ENCODE results near the gene FNDC3B.
A peak's percentile ranks its signal among the peaks of the same experiment; 100 is the strongest.
"Not testable (repeated sequence)": the region's sequence is repeated elsewhere in the genome, so short reads cannot be mapped to it uniquely, and the experiment has no call there.

The FNDC3B gene

DNA sequence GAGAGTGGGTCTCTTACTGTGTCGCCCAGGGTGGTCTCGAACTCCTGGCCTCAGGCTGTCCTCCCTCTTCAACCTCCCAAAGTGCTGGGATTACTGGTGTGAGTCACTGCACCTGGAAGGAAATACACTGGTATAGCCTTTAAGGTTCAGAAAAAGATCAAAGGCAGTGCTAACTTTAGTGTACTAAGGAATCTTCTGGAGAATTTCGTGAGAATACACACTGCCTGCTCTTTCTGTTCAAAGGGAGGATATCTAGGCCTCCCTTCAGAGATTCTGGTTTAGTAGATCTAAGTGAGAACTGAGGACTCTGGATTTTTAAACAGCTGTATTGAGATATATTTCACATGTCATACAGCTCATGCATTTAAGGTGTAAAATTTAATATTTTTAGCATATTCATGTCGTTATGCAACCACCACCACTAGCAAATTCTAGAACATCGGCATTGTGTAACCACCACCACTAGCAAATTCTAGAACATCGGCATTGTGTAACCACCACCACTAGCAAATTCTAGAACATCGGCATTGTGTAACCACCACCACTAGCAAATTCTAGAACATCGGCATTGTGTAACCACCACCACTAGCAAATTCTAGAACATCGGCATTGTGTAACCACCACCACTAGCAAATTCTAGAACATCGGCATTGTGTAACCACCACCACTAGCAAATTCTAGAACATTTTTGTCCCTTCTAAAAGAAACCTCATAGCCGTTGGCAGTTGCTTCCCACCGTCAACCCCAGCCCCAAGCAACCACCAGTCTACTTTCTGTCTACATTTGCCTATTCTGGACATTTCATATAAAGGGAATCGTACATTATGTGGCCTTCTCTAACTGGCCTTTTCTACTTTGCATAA lies 54.4 kb downstream of the FNDC3B start:
- not testable (repeated sequence) for DNase-seq (ENCODE audit: low read depth in 2 of 2)

GRCh38 chr3:172094621-172095557 lies 55.5 kb downstream of the FNDC3B start:
- DNase-seq (ENCODE audit: low read depth in 2 of 2), result peak in 1 of 2 donors; percentile 33

DNA sequence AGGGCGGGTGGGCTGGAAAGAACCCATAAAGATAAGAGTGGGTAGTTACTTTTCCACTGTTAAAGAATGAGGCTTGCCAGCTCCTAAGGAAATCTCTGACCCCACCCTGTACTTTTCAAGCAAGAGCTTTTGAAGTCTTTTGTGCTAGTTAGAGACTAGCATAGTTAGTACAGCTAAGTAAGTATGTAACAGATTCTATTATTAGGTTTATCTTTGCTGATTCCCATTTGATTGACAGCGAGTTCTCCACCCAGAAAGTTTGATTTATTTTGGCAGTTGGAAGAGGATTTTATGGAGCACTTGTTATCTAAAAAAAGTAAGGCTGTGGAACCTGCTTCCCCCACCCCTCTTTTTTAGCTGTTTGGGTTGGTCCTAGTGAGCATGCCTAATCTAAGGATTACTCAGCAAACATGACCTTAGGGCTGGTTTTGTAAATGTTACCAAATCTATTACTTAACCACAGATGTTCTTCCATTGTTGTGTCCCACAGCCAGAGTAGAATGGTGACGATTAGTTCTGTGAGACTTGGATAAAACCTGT lies 57.6 kb downstream of the FNDC3B start:
- DNase-seq (ENCODE audit: low read depth in 2 of 2), result no peak

DNA sequence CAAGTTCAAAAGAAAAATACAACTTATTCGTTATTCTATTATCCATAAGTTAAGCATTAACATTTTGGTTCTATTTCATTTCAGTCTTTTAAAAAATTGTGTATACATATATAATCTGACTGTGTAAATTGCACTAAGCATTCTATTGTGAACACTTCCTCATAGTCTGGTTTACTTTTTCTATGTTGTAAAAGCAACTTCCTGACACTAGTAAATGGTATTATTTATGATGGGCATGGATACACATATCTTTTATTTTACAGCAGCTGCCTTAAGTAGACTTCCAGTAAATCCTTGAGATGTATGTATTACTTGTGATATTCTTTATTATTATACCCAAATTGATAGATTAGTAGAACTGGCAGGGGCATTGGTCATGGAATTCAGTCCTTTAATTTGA lies 58.2 kb downstream of the FNDC3B start:
- no peak for DNase-seq (ENCODE audit: low read depth in 2 of 2)

DNA sequence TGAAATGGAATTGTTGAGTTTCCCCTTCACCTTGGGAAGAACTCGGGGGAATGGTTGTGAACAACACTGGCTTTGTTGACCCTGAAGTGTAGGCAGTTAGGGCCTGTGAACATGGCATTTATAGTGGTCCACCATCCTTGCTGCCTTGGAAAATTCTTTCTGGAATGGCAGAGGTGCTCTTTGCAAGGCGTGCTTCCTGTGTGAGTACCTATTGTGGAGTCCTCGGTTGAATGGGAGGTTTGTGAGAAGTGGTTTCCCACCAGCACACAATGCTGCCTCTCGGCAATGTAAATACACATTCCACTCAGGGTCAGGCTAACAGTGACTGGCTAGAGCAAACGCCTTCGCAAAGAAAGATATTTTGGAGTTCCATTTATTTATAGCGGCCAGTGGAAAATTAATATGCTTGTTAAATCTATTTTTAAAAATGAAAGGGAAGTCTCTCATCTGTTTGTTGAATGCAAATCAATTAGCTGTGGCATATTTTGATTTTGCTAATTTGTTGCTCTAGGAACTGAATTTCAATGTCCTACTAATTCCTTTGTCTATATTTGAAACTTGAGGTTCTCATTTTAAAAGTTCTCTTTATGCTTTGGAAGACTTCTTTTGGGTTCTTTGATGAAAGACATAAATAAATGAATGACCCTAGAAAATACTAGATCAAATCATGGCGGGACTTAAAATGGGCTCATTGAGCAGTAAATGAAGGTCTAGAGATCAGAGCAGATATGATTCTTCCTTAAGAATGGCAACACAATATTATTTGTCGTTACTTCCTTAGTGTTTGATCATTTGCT lies 59.5 kb downstream of the FNDC3B start:
- DNase-seq (ENCODE audit: low read depth in 2 of 2), result no peak

DNA sequence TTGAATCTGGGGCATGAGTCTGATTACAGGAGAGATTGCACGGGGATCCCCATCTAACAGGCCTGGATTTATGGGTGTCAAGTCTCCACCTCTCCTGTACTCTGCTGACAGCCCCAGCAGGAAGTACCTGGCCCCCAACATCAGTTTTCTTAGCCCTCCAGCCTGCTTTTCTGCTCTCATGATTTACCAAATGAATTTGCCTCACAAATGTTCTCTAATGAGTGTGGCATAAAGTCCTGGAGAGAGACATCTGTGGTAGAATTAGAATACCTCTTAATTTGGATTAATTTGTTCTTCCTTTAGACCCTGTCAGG lies 60.1 kb downstream of the FNDC3B start:
- DNase-seq (ENCODE audit: low read depth in 2 of 2), result no peak

DNA sequence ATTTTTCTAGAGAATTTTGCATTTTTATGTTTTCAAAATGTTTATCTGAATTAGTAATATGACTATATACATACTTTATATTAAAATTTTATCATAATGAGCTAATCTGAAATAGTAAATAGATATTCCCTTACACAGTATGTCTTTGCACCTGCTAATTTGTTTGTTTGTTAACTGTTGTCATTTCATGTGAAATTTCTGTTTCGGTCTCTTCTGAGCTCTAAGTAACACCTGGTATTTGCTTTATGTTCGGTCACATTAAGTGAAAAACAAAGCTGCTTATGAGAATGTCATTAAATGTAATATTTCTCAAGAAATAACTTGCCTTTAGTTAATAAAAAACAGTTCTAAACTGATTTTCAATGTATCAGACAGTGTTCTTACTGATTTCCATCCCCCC lies 61.1 kb downstream of the FNDC3B start:
- no peak for DNase-seq (ENCODE audit: low read depth in 2 of 2)

DNA sequence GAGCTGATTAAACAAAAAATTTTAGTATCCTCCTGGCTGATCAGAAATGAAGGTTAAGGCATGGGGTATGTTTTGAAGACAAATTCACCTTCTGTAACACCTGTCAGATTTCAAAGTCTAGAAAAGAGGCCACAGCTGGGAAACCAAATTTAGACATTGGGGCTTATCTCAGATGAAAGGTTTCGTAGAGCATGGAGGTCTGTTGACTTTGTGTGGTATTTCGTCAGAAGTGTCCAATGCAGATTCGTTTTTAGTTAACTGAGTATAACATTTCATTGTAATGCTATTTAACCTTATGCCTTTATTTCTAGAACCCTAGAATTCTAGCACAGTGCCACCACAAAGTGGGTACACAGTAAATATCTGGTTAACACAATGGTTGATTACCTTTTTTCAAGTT lies 61.7 kb downstream of the FNDC3B start:
- DNase-seq (ENCODE audit: low read depth in 2 of 2), result no peak

- DNase-seq (ENCODE audit: low read depth in 2 of 2), result no peak
Observed at GRCh38 chr3:172102123-172102882, 62.9 kb downstream of the FNDC3B start.

- no peak for DNase-seq (ENCODE audit: low read depth in 2 of 2)
Observed at GRCh38 chr3:172102883-172103310, 63.5 kb downstream of the FNDC3B start.

DNA sequence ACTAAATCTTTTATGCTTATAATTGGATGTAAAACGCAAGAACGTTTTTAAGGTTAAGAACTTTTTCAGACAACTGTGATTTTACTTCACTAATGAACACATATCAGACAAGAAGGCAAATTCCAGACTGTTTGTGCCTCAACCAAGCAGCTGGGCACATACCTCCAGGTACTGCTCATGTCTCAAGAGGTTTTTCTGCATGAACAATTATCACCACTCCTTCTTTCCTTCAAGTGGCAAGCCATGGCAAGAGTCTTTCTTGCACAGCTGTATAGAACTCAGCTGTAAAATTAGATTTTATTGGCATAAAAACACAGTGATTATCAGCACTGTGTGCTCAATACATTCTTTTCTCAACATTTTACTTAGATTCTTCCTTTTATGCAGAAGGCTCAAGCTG lies 64.3 kb downstream of the FNDC3B start:
- DNase-seq (ENCODE audit: low read depth in 2 of 2), result no peak

DNA sequence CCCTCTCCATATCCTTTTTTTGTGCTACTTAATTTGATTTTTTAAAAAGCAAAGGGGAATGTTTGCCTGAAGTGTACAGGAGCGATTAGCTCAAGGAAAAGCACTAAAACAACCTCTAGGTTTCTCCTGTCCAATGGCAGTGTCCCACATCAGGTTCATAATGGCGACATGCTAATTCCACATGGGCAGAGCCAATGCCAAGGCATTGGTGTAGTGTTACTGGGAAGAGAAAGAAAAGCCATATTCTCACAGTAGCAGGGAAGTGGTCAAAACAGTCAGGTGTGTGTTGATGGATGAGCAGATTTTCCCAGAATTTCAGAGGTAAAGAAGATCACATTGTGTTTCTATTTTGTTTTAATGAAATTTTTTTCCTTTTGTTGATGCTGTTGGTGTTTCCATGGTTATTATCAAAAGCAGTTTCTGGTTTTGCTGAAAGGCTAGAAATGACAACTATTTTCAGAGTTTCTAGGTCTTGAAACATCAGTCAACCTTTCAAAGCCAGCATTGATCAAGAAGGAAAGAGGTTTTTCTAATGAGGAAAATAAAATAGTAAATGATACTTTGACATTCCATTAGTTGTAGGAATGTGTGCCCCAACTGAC lies 65.2 kb downstream of the FNDC3B start:
- no peak for DNase-seq (ENCODE audit: low read depth in 2 of 2)

DNA sequence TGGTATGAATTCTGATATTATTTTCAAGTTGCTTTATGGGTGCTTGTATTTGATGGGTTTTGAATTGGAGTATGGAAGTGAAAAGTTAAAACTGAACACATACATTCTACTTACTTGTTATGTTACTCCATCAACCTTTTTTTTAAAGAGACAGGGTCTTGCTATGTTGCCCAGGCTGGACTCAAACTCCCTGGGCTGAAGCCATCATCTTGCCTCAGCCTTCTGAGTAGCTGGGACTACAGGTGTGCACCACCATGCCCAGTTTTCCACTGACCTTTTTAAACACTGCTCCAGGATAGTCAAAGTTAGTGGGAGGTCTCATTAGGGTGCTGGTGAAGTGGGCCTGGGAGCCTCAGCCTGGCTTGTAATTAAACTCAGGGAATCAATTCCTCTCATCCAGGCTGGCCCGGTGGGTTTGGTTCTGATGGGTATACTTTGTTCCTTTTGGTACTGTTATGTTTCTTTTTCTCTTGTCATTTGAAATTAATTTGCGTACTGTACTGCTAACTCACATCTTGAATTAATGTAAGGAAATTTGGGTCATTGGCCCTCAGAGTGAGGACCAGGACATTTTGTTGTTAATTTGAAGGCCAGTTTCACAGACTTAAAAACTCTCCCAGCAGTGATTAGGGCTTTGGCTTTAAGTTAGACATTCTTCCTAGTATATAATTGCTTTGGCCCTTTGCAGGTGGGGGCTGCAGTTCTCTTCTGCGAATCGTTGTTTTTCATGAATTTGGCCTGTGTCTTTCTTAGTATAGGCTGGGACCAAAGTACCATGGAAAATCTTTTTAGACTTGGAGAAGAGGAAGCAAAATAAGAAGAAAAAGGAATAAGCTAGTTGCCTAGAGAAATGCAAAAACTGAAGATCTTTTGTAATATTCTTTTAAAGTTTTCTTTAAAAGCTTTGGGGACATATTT lies 66.9 kb downstream of the FNDC3B start:
- DNase-seq (ENCODE audit: low read depth in 2 of 2), result no peak

DNA sequence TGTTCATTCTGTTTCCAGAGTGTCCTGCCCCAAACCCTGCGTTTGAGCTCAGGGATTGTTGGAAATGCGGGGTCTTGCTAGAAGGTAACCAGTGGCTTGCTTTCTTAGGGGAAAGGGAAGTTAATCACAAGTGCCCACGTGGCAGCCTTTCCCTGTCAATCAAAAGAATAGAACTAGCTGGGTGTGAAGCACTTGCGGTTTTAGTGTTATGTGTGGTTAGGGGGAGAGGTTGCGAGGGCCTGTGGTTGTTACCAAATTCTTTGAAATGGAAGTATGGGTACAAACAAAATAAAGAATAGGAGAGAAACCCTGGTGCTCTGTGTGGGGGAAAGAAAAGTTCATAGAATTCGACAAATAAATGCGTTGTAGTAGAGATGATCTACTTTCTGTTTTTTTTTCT lies 67.6 kb downstream of the FNDC3B start:
- DNase-seq (ENCODE audit: low read depth in 2 of 2), result peak; percentile 51 to 54

- DNase-seq (ENCODE audit: low read depth in 2 of 2), result peak; percentile 50 to 59
Observed at GRCh38 chr3:172107403-172107802, 68.0 kb downstream of the FNDC3B start.

- no peak for DNase-seq (ENCODE audit: low read depth in 2 of 2)
Observed at GRCh38 chr3:172110127-172110779, 70.9 kb downstream of the FNDC3B start.

- no peak for DNase-seq (ENCODE audit: low read depth in 2 of 2)
Observed at GRCh38 chr3:172111163-172111562, 71.8 kb downstream of the FNDC3B start.

GRCh38 chr3:172112078-172112733 lies 72.8 kb downstream of the FNDC3B start:
- DNase-seq (ENCODE audit: low read depth in 2 of 2), result no peak
